HepG2 (cell line): Measurements from ENCODE around the gene SH3D21. TPM values are rescaled to one million over a fixed set of nuclear protein-coding genes. Genes with fewer than 3 reads are reported as not detected.

ENCODE experiments used
- ARID5B ChIP-seq: IDR thresholded peaks from 2 replicates; pipeline ENCODE4 v1.4.0; 2020; ENCODE audit warnings: mild to moderate bottlenecking, missing genetic modification reagents
- HOXD1 ChIP-seq: sonication (generic); formaldehyde crosslinking; IDR thresholded peaks from 2 replicates; pipeline ENCODE4 v1.5.0; 2020; ENCODE audit warnings: missing genetic modification reagents
- KDM2A ChIP-seq: sonication (generic); formaldehyde crosslinking; IDR thresholded peaks from 2 replicates; pipeline ENCODE4 v1.4.0; 2020; ENCODE audit warnings: low read depth, missing genetic modification reagents, borderline replicate concordance
- KDM4B ChIP-seq: sonication (generic); formaldehyde crosslinking; IDR thresholded peaks from 2 replicates; pipeline ENCODE4 v1.4.0; 2020; ENCODE audit warnings: missing genetic modification reagents
- RFX1 ChIP-seq: fragments of 450-650 bp; IDR thresholded peaks from 2 replicates; pipeline ENCODE4 v1.6.1; 2017
- U2AF1 ChIP-seq: fragments of 200-400 bp; formaldehyde crosslinking; optimal IDR thresholded peaks from 2 replicates; pipeline ENCODE3; 2017; ENCODE audit warnings: mild to moderate bottlenecking, low read depth, low read length
- ZNF12 ChIP-seq: sonication (generic); formaldehyde crosslinking; IDR thresholded peaks from 2 replicates; pipeline ENCODE4 v1.5.0; 2020; ENCODE audit warnings: missing genetic modification reagents
- ZNF24 ChIP-seq: fragments of 450-650 bp; IDR thresholded peaks from 2 replicates; pipeline ENCODE4 v1.6.1; 2017; ENCODE audit warnings: antibody characterized with exemption, mild to moderate bottlenecking
- ZNF329 ChIP-seq: sonication (generic); formaldehyde crosslinking; IDR thresholded peaks from 2 replicates; pipeline ENCODE4 v1.9.0; 2021; ENCODE audit warnings: low read depth, mild to moderate bottlenecking, missing genetic modification reagents
- ZNF605 ChIP-seq: sonication (generic); formaldehyde crosslinking; IDR thresholded peaks from 2 replicates; pipeline ENCODE4 v1.8.0; 2022; ENCODE audit warnings: mild to moderate bottlenecking, missing genetic modification reagents
- ZNF619 ChIP-seq: sonication (generic); formaldehyde crosslinking; IDR thresholded peaks from 2 replicates; pipeline ENCODE4 v1.4.0; 2020; ENCODE audit warnings: mild to moderate bottlenecking, missing genetic modification reagents
- ZNF841 ChIP-seq: sonication (generic); formaldehyde crosslinking; IDR thresholded peaks from 2 replicates; pipeline ENCODE4 v1.8.1; 2023; ENCODE audit warnings: missing genetic modification reagents, borderline replicate concordance
- polyA plus RNA-seq, 8 experiments: library from polyadenylated mRNA; depleted of rRNA in 3 of 8; stranded (reverse) in 7 of 8; unstranded in 1 of 8; fragments of >200 nt; fragmentation: Illumina TruSeq in 4 of 8; extraction: Trizol in 4 of 8; gene quantifications; 2 replicates each; pipeline versions ENCODE4 v1.2.1 to v1.2.3, GENCODE V29; 2011 to 2016; ENCODE audit warnings: low read depth in 4 of 8, missing spikeins in 1 of 8, mixed read lengths in 1 of 8; ENCODE audit not compliant: insufficient read depth in 1 of 8
- total RNA-seq, 5 experiments: library from RNA; depleted of rRNA; stranded (reverse); fragments of >200 nt; fragmentation: Illumina TruSeq; extraction: Trizol; gene quantifications; 2 replicates each; pipeline ENCODE4 v1.2.3, GENCODE V29; 2016; ENCODE audit warnings: low read depth in 1 of 5
- TF ChIP-seq, protein P1 (sequence below): sonication (generic); formaldehyde crosslinking; IDR thresholded peaks from one replicate; pipeline ENCODE4 v1.5.1; 2020; ENCODE audit warnings: mild to moderate bottlenecking, missing genetic modification reagents; ENCODE audit errors: not compliant biosample characterization
- TF ChIP-seq, protein P2 (sequence below): sonication (generic); formaldehyde crosslinking; IDR thresholded peaks from 2 replicates; pipeline ENCODE4 v1.5.0; 2020; ENCODE audit warnings: missing genetic modification reagents
- TF ChIP-seq, protein P3 (sequence below): sonication (generic); formaldehyde crosslinking; IDR thresholded peaks from 2 replicates; pipeline ENCODE4 v1.4.0; 2020; ENCODE audit warnings: mild to moderate bottlenecking, missing genetic modification reagents, borderline replicate concordance

SH3D21 gene
- total and polyA plus RNA-seq, 2 of the 13 experiments (the other 11 are each of a cell fraction or from before 2014, with no cell fraction given) = 5.1 to 8.6 TPM

- peak; percentile 97 for TF ChIP-seq KDM2A (CRISPR knock-in tag)
- TF ChIP-seq, protein P1, sequence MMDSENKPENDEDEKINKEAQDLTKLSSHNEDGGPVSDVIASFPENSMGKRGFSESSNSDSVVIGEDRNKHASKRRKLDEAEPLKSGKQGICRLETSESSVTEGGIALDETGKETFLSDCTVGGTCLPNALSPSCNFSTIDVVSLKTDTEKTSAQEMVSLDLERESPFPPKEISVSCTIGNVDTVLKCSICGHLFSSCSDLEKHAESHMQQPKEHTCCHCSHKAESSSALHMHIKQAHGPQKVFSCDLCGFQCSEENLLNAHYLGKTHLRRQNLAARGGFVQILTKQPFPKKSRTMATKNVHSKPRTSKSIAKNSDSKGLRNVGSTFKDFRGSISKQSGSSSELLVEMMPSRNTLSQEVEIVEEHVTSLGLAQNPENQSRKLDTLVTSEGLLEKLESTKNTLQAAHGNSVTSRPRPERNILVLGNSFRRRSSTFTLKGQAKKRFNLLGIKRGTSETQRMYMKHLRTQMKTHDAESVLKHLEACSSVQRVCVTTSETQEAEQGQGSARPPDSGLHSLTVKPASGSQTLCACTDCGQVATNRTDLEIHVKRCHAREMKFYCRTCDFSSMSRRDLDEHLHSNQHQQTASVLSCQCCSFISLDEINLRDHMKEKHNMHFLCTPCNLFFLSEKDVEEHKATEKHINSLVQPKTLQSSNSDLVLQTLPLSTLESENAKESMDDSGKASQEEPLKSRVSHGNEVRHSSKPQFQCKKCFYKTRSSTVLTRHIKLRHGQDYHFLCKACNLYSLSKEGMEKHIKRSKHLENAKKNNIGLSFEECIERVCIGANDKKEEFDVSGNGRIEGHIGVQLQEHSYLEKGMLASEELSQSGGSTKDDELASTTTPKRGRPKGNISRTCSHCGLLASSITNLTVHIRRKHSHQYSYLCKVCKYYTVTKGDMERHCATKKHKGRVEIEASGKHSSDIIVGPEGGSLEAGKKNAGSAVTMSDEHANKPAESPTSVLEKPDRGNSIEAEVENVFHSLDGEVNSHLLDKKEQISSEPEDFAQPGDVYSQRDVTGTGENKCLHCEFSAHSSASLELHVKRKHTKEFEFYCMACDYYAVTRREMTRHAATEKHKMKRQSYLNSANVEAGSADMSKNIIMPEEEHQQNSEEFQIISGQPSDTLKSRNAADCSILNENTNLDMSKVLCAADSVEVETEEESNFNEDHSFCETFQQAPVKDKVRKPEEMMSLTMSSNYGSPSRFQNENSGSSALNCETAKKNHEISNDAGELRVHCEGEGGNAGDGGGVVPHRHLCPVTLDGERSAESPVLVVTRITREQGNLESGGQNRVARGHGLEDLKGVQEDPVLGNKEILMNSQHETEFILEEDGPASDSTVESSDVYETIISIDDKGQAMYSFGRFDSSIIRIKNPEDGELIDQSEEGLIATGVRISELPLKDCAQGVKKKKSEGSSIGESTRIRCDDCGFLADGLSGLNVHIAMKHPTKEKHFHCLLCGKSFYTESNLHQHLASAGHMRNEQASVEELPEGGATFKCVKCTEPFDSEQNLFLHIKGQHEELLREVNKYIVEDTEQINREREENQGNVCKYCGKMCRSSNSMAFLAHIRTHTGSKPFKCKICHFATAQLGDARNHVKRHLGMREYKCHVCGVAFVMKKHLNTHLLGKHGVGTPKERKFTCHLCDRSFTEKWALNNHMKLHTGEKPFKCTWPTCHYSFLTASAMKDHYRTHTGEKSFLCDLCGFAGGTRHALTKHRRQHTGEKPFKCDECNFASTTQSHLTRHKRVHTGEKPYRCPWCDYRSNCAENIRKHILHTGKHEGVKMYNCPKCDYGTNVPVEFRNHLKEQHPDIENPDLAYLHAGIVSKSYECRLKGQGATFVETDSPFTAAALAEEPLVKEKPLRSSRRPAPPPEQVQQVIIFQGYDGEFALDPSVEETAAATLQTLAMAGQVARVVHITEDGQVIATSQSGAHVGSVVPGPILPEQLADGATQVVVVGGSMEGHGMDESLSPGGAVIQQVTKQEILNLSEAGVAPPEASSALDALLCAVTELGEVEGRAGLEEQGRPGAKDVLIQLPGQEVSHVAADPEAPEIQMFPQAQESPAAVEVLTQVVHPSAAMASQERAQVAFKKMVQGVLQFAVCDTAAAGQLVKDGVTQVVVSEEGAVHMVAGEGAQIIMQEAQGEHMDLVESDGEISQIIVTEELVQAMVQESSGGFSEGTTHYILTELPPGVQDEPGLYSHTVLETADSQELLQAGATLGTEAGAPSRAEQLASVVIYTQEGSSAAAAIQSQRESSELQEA (CRISPR knock-in tag) = peak; percentile 93
- TF ChIP-seq ZNF329 (CRISPR knock-in tag) = no peak
- TF ChIP-seq U2AF1 = no peak
- no peak for TF ChIP-seq ZNF12
- no peak for TF ChIP-seq ZNF24
- TF ChIP-seq ARID5B = 0 out of 2 replicates have a peak, but pooled peaks have one; percentile 12
- TF ChIP-seq ZNF619 (CRISPR knock-in tag) = no peak
- TF ChIP-seq, protein P2, sequence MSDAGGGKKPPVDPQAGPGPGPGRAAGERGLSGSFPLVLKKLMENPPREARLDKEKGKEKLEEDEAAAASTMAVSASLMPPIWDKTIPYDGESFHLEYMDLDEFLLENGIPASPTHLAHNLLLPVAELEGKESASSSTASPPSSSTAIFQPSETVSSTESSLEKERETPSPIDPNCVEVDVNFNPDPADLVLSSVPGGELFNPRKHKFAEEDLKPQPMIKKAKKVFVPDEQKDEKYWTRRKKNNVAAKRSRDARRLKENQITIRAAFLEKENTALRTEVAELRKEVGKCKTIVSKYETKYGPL = peak; percentile 17; the same call in 1 of the 2 replicates
- no peak for TF ChIP-seq KDM4B (CRISPR knock-in tag)
- no peak for TF ChIP-seq ZNF841 (CRISPR knock-in tag)
- TF ChIP-seq HOXD1 = peak; percentile 37; the same call in 1 of the 2 replicates
- TF ChIP-seq, protein P3, sequence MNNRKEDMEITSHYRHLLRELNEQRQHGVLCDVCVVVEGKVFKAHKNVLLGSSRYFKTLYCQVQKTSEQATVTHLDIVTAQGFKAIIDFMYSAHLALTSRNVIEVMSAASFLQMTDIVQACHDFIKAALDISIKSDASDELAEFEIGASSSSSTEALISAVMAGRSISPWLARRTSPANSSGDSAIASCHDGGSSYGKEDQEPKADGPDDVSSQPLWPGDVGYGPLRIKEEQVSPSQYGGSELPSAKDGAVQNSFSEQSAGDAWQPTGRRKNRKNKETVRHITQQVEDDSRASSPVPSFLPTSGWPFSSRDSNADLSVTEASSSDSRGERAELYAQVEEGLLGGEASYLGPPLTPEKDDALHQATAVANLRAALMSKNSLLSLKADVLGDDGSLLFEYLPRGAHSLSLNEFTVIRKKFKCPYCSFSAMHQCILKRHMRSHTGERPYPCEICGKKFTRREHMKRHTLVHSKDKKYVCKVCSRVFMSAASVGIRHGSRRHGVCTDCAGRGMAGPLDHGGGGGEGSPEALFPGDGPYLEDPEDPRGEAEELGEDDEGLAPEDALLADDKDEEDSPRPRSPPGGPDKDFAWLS = no peak
- no peak for TF ChIP-seq RFX1
- TF ChIP-seq ZNF605 (CRISPR knock-in tag) = peak; percentile 57; the same call in 1 of the 2 replicates
These were observed at the start of gene SH3D21 (continued) for GRCh38 chr1:36306210-36306901.
